ENCODE measurements around the gene CUL4A. TPM values are rescaled to one million over a fixed set of nuclear protein-coding genes. Genes with fewer than 3 reads are reported as not detected.

CUL4A gene
- polyA plus RNA-seq, 4 donors = 68.9 to 91.5 (median 83.5) TPM

Other genes starting within 250 kb of the CUL4A start
- 10 to 100 TPM; 23.3 to 45.1 (median 38.1) TPM for gene MCF2L, start 240.4 kb upstream of the CUL4A start, polyA plus RNA-seq (ENCODE audit: insufficient read length in 4 of 4)
- gene F7, start 103.8 kb upstream of the CUL4A start, polyA plus RNA-seq (ENCODE audit: insufficient read length in 4 of 4) = 1 to 10 TPM; 1.8 to 4.3 (median 4.1) TPM
- 10 to 100 TPM; 21.8 to 23.4 (median 22.4) TPM for gene F10, start 86.8 kb upstream of the CUL4A start, polyA plus RNA-seq (ENCODE audit: insufficient read length in 4 of 4)
- 1 to 10 TPM in 3 of 4 donors, under 1 TPM in 1; 0.86 to 3.9 (median 2.4) TPM for gene PROZ, start 51.0 kb upstream of the CUL4A start, polyA plus RNA-seq (ENCODE audit: insufficient read length in 4 of 4)
- gene PCID2, start 944 bp upstream of the CUL4A start, polyA plus RNA-seq (ENCODE audit: insufficient read length in 4 of 4) = 10 to 100 TPM; 47.9 to 72.3 (median 64.1) TPM
- gene LAMP1, start 87.6 kb downstream of the CUL4A start, polyA plus RNA-seq (ENCODE audit: insufficient read length in 4 of 4) = 100 to 1,000 TPM; 174 to 193 (median 182) TPM
- 10 to 100 TPM; 11.4 to 23.7 (median 17.5) TPM for gene GRTP1, start 154.5 kb downstream of the CUL4A start, polyA plus RNA-seq (ENCODE audit: insufficient read length in 4 of 4)
- gene ADPRHL1, start 243.9 kb downstream of the CUL4A start, polyA plus RNA-seq (ENCODE audit: insufficient read length in 4 of 4) = 1 to 10 TPM; 3.1 to 6.1 (median 4.7) TPM

Data from left renal cortex interstitium (tissue), 4 donors.